Stimulated activated CD4-positive, alpha-beta T cell treated with anti-CD3 and anti-CD28 coated beads, Interleukin-2, amount 100 ng/mL, for 4 hours (primary cell): ENCODE measurements around the gene TOP1.
A peak's percentile ranks its signal among the peaks of the same experiment; 100 is the strongest.
"Not testable (repeated sequence)": the region's sequence is repeated elsewhere in the genome, so short reads cannot be mapped to it uniquely, and the experiment has no call there.

Experiments
- DNase-seq: peaks from one replicate; pipeline ENCODE4 v3.0.0-alpha.2; 2020; ENCODE audit warnings: low read depth

The TOP1 gene

GRCh38 chr20:41095110-41095969 lies 66.7 kb downstream of the TOP1 start:
- peak; percentile 37 for DNase-seq

- DNase-seq, result no peak
These were observed 70.2 kb downstream of the TOP1 start for GRCh38 chr20:41098703-41099250.

- no peak for DNase-seq
These were observed 71.4 kb downstream of the TOP1 start for GRCh38 chr20:41100001-41100480.

GRCh38 chr20:41101660-41102059 lies 73.0 kb downstream of the TOP1 start:
- no peak for DNase-seq

DNA sequence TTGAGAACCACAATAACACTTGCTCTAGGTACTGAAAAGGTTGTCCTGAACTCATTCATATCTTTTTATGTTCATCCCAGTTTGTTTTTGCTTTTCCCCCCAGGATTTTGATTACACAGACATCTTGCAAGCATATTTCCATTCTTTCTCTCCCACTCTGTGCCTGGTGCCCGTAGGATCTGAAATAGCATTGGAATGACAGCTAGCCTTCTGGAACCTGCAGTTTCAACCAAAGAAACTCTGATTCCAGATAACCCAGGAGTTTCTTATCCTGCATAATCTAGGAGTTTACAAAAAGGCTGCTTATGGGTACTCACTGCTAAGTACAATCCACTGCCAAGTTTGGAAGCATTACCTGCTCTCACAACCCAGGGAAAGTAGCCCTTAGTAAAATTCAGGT lies 79.9 kb downstream of the TOP1 start:
- no peak for DNase-seq

DNA sequence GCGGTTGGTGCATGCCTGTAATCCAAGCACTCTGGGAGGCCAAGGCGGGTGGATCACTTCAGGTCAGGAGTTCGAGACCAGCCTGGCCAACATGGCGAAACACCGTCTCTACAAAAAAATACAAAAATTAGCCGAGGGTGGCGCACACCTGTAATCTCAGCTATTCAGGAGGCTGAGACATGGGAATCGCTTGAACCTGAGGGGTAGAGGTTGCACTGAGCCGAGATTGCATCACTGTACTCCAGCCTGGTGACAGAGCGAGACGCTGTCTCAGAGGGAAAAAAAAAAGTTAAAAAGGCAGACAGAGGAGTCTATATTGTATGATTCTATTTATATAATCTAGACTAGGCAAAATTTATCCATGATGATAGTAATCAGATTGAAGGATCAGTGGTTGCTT lies 81.4 kb downstream of the TOP1 start:
- DNase-seq, result no peak

- DNase-seq, result no peak
These were observed 82.4 kb downstream of the TOP1 start for GRCh38 chr20:41110930-41111577.

DNA sequence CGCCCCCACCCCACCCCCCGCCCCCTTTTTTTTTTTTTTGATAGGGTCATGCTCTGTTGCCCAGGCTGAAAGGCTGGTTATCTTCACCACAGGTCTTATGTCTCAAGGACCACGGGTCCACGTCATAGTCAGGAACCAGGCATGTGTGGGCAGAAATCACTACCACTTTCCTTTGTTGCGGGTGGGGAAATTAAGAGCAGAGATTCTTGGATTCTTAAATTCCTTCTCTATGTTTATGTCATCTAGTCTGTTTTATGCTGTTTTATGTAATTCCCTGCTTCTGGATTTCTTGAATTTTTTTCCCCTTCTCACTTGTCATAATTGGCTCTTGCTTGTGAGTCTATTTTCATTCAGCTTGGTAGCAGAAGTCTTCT lies 82.9 kb downstream of the TOP1 start:
- no peak for DNase-seq

DNA sequence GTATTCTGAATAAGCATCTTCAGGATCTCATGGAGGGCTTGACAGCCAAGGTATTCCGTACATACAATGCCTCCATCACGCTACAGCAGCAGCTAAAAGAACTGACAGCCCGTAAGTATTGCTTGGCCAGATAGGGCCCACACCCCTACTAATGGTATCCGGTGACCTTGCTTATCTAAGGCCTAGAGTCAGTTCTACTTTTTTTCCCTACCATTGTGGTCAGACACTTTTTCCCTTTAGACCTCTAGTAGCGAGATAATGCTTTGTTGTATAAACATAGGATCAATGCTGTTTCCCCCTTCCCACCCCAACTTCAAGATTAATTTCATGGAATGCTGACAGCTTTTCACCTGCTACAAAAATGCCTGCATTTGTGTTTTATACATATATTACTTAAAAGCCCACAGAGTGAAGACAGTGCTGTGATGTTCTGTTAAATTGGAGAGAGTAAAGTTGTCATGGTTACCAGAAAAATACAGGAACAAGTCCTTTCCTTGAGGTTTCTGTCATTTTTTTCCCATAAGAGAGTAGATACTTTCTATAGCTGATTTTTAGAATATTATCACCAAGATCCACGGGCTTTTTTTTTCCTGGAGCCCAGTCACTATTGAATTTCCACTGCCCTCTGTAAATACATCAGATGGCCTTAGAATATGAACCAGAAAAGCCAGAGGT lies 87.8 kb downstream of the TOP1 start:
- DNase-seq, result no peak

DNA sequence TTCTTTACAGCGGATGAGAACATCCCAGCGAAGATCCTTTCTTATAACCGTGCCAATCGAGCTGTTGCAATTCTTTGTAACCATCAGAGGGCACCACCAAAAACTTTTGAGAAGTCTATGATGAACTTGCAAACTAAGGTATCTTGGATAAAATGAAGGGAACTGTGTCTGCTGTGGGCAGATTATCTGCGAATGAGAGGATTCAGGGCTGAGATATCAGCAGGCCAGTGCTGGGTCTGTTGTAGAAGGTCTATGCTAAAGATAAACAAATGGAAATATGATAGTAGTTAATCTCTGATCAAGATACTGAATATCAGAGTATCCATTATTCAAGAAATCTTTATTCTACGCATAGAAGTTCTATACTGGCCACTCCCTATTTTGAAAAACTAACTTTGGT lies 89.5 kb downstream of the TOP1 start:
- DNase-seq, result not testable (repeated sequence)

- DNase-seq, result no peak
These were observed 90.0 kb downstream of the TOP1 start for GRCh38 chr20:41118632-41119031.

DNA sequence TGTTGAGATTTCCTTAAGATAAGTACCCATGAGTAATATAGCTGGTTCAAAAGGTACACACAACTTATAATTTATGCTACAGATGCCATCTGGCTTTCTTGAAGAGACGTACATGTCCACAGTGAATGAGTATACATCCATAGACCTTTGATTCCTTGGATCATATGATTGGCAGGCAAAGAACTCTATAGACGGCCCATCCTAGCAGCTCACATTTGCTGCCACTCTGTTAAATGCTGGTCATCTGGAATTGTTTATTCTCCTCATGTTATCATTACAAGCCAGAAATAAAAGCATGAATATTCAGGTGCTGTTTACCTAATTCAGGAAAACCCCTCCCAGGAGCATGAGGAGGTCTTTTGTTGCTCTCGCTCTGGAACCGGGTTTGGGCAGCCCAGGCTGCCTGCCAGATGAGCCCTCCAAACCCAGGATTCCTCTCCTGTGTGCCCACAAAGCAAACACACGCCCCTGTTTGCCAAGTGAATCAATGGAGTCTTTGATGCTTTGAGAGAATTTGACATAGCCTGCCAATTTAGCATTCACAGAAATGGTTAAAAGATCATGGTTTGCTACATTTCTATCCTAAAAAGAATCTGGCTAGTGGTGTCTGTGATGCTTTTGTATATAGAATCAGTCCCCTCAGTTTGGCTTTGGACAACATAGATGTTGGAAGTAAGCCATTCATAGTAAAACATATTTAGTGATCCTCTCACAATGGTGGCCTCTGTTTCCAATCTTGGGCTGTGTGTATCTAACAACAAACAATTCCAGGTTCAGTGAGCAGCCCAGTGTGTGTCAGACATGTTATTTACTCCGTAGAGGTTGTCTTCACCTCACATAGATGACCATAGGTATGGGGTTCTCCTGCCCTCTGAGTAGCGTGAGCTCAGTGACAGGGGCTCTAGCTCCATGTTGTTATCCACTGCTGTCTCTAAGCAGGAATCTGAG lies 91.3 kb downstream of the TOP1 start:
- DNase-seq, result no peak

DNA sequence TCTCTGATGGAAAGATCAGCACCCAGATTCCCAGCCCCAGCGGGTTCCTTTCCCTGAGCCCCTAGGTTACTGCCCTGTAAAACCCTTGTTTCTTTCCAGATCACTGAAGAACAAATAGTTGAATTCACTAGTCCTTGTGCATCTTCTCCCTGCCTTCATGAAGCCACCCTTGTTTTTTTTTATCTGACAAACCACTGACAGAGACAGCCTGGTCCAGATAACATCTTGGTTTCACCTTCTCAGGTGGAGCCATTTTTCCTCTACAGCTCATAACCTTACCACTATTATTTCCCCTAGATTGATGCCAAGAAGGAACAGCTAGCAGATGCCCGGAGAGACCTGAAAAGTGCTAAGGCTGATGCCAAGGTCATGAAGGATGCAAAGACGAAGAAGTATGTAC lies 92.8 kb downstream of the TOP1 start:
- DNase-seq, result no peak

- no peak for DNase-seq
These were observed 95.0 kb downstream of the TOP1 start for GRCh38 chr20:41123631-41124030.

GRCh38 chr20:41124451-41125094 lies 96.0 kb downstream of the TOP1 start:
- DNase-seq, result no peak

- no peak for DNase-seq
These were observed 97.2 kb downstream of the TOP1 start for GRCh38 chr20:41125530-41126457.

DNA sequence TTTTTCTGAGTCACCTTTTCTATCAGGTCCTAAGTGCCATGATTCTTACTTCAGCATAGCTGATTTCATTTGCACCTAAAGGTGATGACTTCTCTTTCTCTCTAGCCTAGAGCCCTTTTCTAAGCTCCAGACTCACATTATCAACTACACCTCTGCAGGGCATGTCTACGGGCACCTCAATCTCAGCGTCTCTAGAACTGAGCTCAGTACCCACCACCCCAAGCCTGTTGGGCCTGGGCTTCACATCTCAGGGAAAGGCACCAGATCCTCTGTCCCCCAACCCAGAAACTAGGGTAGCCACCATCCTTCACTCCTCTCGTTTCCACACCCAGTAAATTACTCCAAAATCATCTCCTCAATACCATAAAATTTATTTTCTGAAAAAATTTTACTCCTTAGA lies 98.1 kb downstream of the TOP1 start:
- DNase-seq, result no peak

DNA sequence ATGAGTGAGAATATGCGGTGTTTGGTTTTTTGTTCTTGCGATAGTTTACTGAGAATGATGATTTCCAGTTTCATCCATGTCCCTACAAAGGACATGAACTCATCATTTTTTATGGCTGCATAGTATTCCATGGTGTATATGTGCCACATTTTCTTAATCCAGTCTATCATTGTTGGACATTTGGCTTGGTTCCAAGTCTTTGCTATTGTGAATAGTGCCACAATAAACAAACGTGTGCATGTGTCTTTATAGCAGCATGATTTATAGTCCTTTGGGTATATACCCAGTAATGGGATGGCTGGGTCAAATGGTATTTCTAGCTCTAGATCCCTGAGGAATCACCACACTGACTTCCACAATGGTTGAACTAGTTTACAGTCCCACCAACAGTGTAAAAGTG lies 99.7 kb downstream of the TOP1 start:
- DNase-seq, result not testable (repeated sequence)

DNA sequence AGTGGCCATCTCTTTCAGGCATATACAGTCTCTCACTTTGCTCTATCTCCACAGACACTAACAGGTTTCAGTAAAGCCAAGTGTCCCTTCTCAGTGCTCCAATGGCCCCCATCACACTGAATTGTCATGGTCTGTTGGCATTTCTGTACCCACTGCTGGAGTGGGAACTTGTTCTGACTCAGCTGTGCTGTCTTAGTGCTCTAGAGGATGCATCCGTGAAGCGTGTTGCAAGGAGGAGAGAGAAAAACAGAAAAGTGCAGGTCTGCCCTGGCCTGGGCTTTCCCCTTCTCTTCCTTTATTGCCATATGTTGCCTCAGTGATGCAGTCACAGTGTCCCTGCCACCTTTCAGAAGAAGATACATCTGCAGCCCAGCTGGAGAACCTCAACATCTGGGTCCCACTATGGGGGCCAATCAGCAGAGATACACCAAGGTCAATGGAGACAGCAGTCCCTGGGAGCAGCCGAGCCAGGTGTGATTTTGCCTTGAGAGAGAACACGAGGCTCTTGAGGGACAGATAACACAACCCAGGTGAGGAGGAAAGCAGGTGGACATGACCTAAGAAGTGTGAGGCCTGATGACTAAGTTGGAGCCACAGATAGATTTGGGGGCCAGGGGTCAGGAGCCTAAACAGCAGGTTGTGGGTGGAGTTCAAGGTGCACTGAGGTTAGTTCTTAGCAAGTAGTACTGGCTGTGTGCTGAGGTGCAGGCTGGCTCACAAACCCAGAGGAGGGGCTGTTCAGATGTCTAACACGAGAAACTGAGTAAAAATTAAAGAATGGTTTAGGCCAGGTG lies 103.2 kb downstream of the TOP1 start:
- DNase-seq, result no peak
